ENCODE measurements around the gene TPST2.

Gene TPST2

GRCh38 chr22:26548984-26549383 lies 40.9 kb downstream of the TPST2 start:
- no peaks in the 10 kb centered on the region for H3K27me3 ChIP-seq (ENCODE audit: low read depth, low read length)
- no peaks in the 10 kb centered on the region for H3K79me2 ChIP-seq (ENCODE audit: low read length)
- no peak overlapping the region for H2AFZ ChIP-seq (ENCODE audit: low read depth, low read length)
- peaks cover 1% of the 10 kb centered on the region; the same call in 1 of the 2 replicates for H3K4me1 ChIP-seq (ENCODE audit: low read length)
- H3K9ac ChIP-seq (ENCODE audit: low read length), result no peak overlapping the region
- no peaks in the 10 kb centered on the region for H4K20me1 ChIP-seq (ENCODE audit: insufficient read depth, low read length)
- H3K4me3 ChIP-seq (ENCODE audit: low read length), result no peak overlapping the region
- no peak overlapping the region for H3K4me2 ChIP-seq (ENCODE audit: low read length)
- no peak overlapping the region for H3K27ac ChIP-seq (ENCODE audit: low read length)
- no peaks in the 10 kb centered on the region for H3K36me3 ChIP-seq (replicated peaks; ENCODE audit: low read depth, low read length)
- TF ChIP-seq EZH2phosphoT487 (IDR thresholded peaks at IDR 0.05; ENCODE audit: low read depth) (no peak), CTCF (IDR thresholded peaks at IDR 0.05; ENCODE audit: low read depth, low read length) (no peak)
- no peaks in the 10 kb centered on the region for H3K9me3 ChIP-seq (ENCODE audit: insufficient read depth, low read length)

GRCh38 chr22:26548303-26548702 lies 41.6 kb downstream of the TPST2 start:
- H2AFZ ChIP-seq (ENCODE audit: low read depth, low read length), result no peak overlapping the region
- no peak overlapping the region for H3K9ac ChIP-seq (ENCODE audit: low read length)
- H3K4me2 ChIP-seq (ENCODE audit: low read length), result no peak overlapping the region
- H4K20me1 ChIP-seq (ENCODE audit: insufficient read depth, low read length), result no peaks in the 10 kb centered on the region
- H3K36me3 ChIP-seq (replicated peaks; ENCODE audit: low read depth, low read length), result no peaks in the 10 kb centered on the region
- H3K27ac ChIP-seq (ENCODE audit: low read length), result no peak overlapping the region
- H3K4me1 ChIP-seq (ENCODE audit: low read length), result peaks cover 4% of the 10 kb centered on the region; the same call in 1 of the 2 replicates
- no peaks in the 10 kb centered on the region for H3K9me3 ChIP-seq (ENCODE audit: insufficient read depth, low read length)
- H3K4me3 ChIP-seq (ENCODE audit: low read length), result no peak overlapping the region
- no peaks in the 10 kb centered on the region for H3K79me2 ChIP-seq (ENCODE audit: low read length)
- no peak for TF ChIP-seq CTCF (IDR thresholded peaks at IDR 0.05; ENCODE audit: low read depth, low read length)
- no peak for TF ChIP-seq EZH2phosphoT487 (IDR thresholded peaks at IDR 0.05; ENCODE audit: low read depth)
- no peaks in the 10 kb centered on the region for H3K27me3 ChIP-seq (ENCODE audit: low read depth, low read length)

GRCh38 chr22:26547837-26548236 lies 42.1 kb downstream of the TPST2 start:
- H3K4me1 ChIP-seq (ENCODE audit: low read length), result peaks cover 4% of the 10 kb centered on the region; the same call in 1 of the 2 replicates
- no peaks in the 10 kb centered on the region for H3K79me2 ChIP-seq (ENCODE audit: low read length)
- H4K20me1 ChIP-seq (ENCODE audit: insufficient read depth, low read length), result no peaks in the 10 kb centered on the region
- H3K27me3 ChIP-seq (ENCODE audit: low read depth, low read length), result no peaks in the 10 kb centered on the region
- no peak overlapping the region for H2AFZ ChIP-seq (ENCODE audit: low read depth, low read length)
- no peaks in the 10 kb centered on the region for H3K9me3 ChIP-seq (ENCODE audit: insufficient read depth, low read length)
- TF ChIP-seq CTCF (IDR thresholded peaks at IDR 0.05; ENCODE audit: low read depth, low read length), result no peak
- no peak overlapping the region for H3K27ac ChIP-seq (ENCODE audit: low read length)
- H3K4me2 ChIP-seq (ENCODE audit: low read length), result no peak overlapping the region
- H3K4me3 ChIP-seq (ENCODE audit: low read length), result no peak overlapping the region
- H3K9ac ChIP-seq (ENCODE audit: low read length), result no peak overlapping the region
- H3K36me3 ChIP-seq (replicated peaks; ENCODE audit: low read depth, low read length), result no peaks in the 10 kb centered on the region

- Histone ChIP-seq H2AFZ (ENCODE audit: low read depth, low read length) (no peak overlapping the region), H3K9ac (ENCODE audit: low read length) (no peak overlapping the region), H3K79me2 (ENCODE audit: low read length) (no peaks in the 10 kb centered on the region), H3K4me1 (ENCODE audit: low read length) (peaks cover 4% of the 10 kb centered on the region; the same call in 1 of the 2 replicates), H3K27ac (ENCODE audit: low read length) (no peak overlapping the region), H3K9me3 (ENCODE audit: insufficient read depth, low read length) (no peaks in the 10 kb centered on the region), H3K4me2 (ENCODE audit: low read length) (no peak overlapping the region), H3K36me3 (replicated peaks; ENCODE audit: low read depth, low read length) (no peaks in the 10 kb centered on the region), H3K4me3 (ENCODE audit: low read length) (no peak overlapping the region), H4K20me1 (ENCODE audit: insufficient read depth, low read length) (no peaks in the 10 kb centered on the region), H3K27me3 (ENCODE audit: low read depth, low read length) (no peaks in the 10 kb centered on the region)
- TF ChIP-seq EZH2phosphoT487 (IDR thresholded peaks at IDR 0.05; ENCODE audit: low read depth) (no peak), CTCF (IDR thresholded peaks at IDR 0.05; ENCODE audit: low read depth, low read length) (no peak)
These were observed 42.5 kb downstream of the TPST2 start for GRCh38 chr22:26547426-26547825.
